Mucosa of descending colon (tissue), 3 donors: Measurements from ENCODE around the gene ITGAD. TPM values are rescaled to one million over a fixed set of nuclear protein-coding genes. Genes with fewer than 3 reads are reported as not detected.

ENCODE experiments used
- ATAC-seq: fragments of 200-7000 bp; cut with Tn5 transposase; one replicate; pipeline ENCODE4 v1.9.1; 2020; ENCODE audit warnings: mild to moderate bottlenecking, moderate library complexity
- DNase-seq, 3 donors: peaks; one replicate each; pipeline ENCODE4 v3.0.0-alpha.2; 2020
- H3K36me3 ChIP-seq: fragments of 200-600 bp; one replicate; pipeline ENCODE4 v1.8.0; 2021; ENCODE audit warnings: low read depth, mild to moderate bottlenecking
- H3K4me1 ChIP-seq: fragments of 200-600 bp; one replicate; pipeline ENCODE4 v1.8.0; 2021; ENCODE audit warnings: low read depth, mild to moderate bottlenecking
- H3K4me3 ChIP-seq: fragments of 200-600 bp; one replicate; pipeline ENCODE4 v1.8.0; 2021; ENCODE audit warnings: mild to moderate bottlenecking
- H3K9me3 ChIP-seq: fragments of 200-600 bp; one replicate; pipeline ENCODE4 v1.8.0; 2021; ENCODE audit warnings: mild to moderate bottlenecking
- CTCF ChIP-seq: fragments of 200-600 bp; IDR thresholded peaks from one replicate; pipeline ENCODE4 v1.8.0; 2022; ENCODE audit warnings: antibody characterized with exemption, mild to moderate bottlenecking
- intact Hi-C, 2 donors: fragments of 100-400 bp; cut with DNase I in 1 of 2; cut with micrococcal nuclease in 1 of 2; formaldehyde crosslinking; loops; one replicate each; pipeline versions ENCODE4 v1.11.0 to v1.11.1; 2022; cut with DNase I, micrococcal nuclease
- total RNA-seq, 3 donors: library from RNA; stranded (reverse); fragmentation: NEBNext Ultra II Directional in 2 of 3; extraction: Animal tissue kit (Norgen Biotek cat#: 25700) in 2 of 3; gene quantifications; one replicate each; pipeline versions ENCODE4 v1.2.1 to v1.2.4, GENCODE V29; 2021 to 2023
- donor health status: DM: no; HTN: no; CAD: no; lungs with moderate emphysema.
- donor health status: DM: no; HTN: no; CAD: no.
- donor health status: DM: no; HTN: yes; CAD: no.

Gene ITGAD
- total RNA-seq, 3 donors from 2014 or later: 0.41 TPM; not detected in 2

DNA sequence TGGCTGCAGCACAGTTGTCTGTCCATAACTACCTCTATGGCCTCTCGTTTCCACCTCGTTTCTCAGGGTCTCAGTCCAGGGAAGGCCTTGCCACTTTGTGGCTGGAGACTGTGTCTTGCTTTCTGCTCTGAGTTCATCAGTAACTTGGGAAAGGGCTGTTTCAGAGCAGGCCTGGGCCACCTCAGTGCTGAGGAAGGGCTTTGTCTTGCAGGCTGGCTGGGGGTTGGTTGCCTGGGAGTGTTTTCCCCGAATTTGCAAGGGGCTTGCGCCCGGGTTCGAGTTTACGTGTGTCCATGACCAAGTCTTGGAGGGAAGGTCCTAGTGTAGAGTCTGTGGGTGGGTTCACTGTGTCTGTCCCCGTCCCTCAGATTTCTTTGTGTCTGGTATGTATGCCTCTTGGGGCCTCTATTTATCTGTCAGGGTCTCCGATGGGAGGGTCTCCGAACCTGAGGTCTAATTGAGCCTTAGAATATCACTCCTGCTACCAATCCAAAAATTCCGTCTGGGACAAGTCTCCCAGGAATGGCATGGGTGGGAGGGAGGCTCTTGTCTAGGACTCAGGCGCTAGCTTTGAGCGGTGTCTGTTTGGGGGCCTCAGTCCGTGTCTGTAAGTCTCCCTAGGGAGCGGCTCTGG lies 78.2 kb downstream of the ITGAD start:
- Histone ChIP-seq H3K4me1 (peaks cover 14% of the 10 kb centered on the region), H3K36me3 (no peaks in the 10 kb centered on the region), H3K4me3 (peak overlapping the region; percentile 28), H3K9me3 (no peaks in the 10 kb centered on the region)
- intact Hi-C loops: no loop called here
- TF ChIP-seq CTCF: no peak
- ATAC-seq (no peak), DNase-seq (no peak)

DNA sequence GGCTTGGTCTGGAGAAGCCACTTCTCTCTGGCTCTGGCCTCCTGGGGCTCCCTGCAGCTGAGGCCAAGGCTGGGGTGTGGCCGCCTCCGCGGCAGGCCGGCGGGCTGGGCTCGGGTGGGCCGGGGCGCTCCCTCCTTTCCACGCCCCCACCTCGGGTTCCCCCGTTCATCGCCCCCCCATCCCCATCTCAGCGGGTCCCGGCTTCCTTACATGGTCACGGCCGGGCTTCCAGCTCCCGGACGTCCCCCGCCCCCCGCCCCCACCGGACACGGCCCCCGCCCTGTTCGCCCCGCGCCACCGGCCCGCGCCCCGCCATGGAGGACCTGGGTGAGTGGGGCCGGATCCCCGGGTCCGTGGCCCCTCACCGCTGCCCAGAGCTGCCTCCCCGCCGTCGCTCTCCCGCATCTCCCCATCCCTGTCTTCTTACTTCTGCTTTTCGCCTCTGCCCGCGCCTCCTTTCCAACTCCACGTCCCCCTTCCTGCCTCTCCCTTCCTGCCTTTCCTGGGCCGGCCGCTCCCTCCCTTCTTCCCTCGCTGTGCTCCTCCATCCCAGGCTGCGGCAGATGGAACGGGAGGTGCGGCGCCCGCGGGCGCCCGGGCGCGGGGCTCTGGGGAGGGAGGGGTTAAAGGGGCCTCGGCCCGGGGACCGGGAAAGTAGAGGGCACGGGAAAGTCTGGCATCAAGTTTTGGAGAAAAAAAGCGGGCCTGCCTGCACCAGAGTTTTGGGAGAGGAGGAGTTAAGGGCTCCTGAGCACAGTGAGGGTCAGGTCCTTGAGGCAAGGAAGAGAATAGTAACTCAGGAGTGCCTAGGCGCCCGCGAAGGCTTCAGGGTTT lies 79.0 kb downstream of the ITGAD start, which contains the start of gene TGFB1I1:
Gene TGFB1I1, plus strand, starts transcription at position 278 of the 834 bp plus-strand sequence. Its CDS starts 37 bp downstream, at position 315.
- Histone ChIP-seq H3K36me3 (no peaks in the 10 kb centered on the region), H3K4me1 (peaks cover 14% of the 10 kb centered on the region), H3K9me3 (no peaks in the 10 kb centered on the region), H3K4me3 (peak within 1 kb of the TSS; percentile 28)
- TF ChIP-seq CTCF: no peak
- peak; percentile 56 to 76 (median 76) for DNase-seq
- ATAC-seq: peak; percentile 34
- intact Hi-C loops: no loop called here

- no peak overlapping the region for H3K4me3 ChIP-seq
- peak; percentile 59 for TF ChIP-seq CTCF
- no peaks in the 10 kb centered on the region for H3K9me3 ChIP-seq
- H3K4me1 ChIP-seq: peaks cover 15% of the 10 kb centered on the region
- no peaks in the 10 kb centered on the region for H3K36me3 ChIP-seq
- intact Hi-C loops: no loop called here
- DNase-seq (peak; percentile 85 to 93 (median 92)), ATAC-seq (peak; percentile 62)
These were observed 79.6 kb downstream of the ITGAD start for GRCh38 chr16:31472709-31473203.

DNA sequence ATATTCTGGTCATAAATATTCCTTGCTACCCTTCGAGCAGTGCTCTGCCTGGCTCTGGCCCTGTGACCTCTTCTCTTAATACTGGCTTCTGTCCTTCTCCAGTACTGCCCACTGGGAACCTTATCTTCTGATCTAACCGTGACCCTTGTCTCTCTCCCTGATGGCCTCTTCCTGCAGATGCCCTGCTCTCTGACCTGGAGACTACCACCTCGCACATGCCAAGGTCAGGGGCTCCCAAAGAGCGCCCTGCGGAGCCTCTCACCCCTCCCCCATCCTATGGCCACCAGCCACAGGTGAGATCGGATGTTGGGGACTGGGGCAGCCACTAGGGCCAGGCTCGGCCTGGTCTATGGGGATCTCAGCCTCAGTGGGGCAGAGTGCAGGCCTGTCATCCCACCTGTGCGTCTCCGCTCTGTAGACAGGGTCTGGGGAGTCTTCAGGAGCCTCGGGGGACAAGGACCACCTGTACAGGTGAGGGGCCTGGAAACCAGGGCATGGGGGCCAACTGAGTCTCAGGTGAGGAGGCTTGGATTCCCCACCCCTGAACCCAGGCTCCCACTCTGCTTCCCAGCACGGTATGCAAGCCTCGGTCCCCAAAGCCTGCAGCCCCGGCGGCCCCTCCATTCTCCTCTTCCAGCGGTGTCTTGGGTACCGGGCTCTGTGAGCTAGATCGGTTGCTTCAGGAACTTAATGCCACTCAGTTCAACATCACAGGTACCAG lies 80.3 kb downstream of the ITGAD start:
- H3K4me1 ChIP-seq: peaks cover 21% of the 10 kb centered on the region
- no peak overlapping the region for H3K4me3 ChIP-seq
- no peak for ATAC-seq

More for the DNA sequence above, 80.3 kb downstream of the ITGAD start:
- no peak for TF ChIP-seq CTCF
- intact Hi-C loops: no loop called here
- no peaks in the 10 kb centered on the region for H3K36me3 ChIP-seq
- peak in 1 of 3 donors; percentile 46 for DNase-seq
- no peaks in the 10 kb centered on the region for H3K9me3 ChIP-seq
